CD4-positive, alpha-beta T cell (primary cell): ENCODE data around the gene ZNF366. TPM values are rescaled to one million over a fixed set of nuclear protein-coding genes. Genes with fewer than 3 reads are reported as not detected.

Experiments used
- ATAC-seq: fragments of 200-7000 bp; cut with Tn5 transposase; one replicate; pipeline ENCODE4 v1.10.0; 2022; ENCODE audit warnings: mild to moderate bottlenecking; ENCODE audit not compliant: poor library complexity
- CTCF ChIA-PET: fragments of 350-600 bp; sonication (Branson Sonifier 250); formaldehyde crosslinking; loops from one replicate; lab custom pipeline; 2021; ENCODE audit warnings: antibody characterized with exemption, inconsistent platforms; lab: Charles Lee
- POLR2A ChIA-PET: fragments of 350-600 bp; sonication (Branson Sonifier 250); formaldehyde crosslinking; loops from one replicate; lab custom pipeline; 2021; ENCODE audit warnings: antibody characterized with exemption, inconsistent platforms; lab: Charles Lee
- DNase-seq, 14 experiments: peaks; one replicate each; pipeline ENCODE4 v3.0.0-alpha.2; 2013 to 2020; ENCODE audit warnings: mixed read lengths in 2 of 14
- H3K27ac ChIP-seq, 2 donors: one replicate each; pipeline versions ENCODE4 v1.5.1 to v1.7.0; 2013; ENCODE audit warnings: low read length in 2 of 2, low read depth in 1 of 2, mild to moderate bottlenecking in 1 of 2
- H3K27me3 ChIP-seq, 2 experiments: 1 replicate in 1 of 2; 2 replicates in 1 of 2; pipeline versions ENCODE4 v1.6.1 to v1.7.0; 2013; ENCODE audit warnings: low read length in 2 of 2, control low read depth in 1 of 2, mild to moderate bottlenecking in 1 of 2, moderate library complexity in 1 of 2; ENCODE audit not compliant: insufficient read depth in 2 of 2, control insufficient read depth in 1 of 2
- H3K36me3 ChIP-seq: one replicate; pipeline ENCODE4 v1.6.1; 2013; ENCODE audit warnings: low read length, control low read depth; ENCODE audit not compliant: insufficient read depth
- H3K4me1 ChIP-seq: one replicate; pipeline ENCODE4 v1.6.1; 2013; ENCODE audit warnings: low read length, control low read depth; ENCODE audit not compliant: insufficient read depth
- H3K4me3 ChIP-seq: one replicate; pipeline ENCODE4 v1.5.1; 2013; ENCODE audit warnings: mild to moderate bottlenecking, low read length, moderate library complexity
- H3K9me3 ChIP-seq, 2 experiments: 1 replicate in 1 of 2; 2 replicates in 1 of 2; pipeline versions ENCODE4 v1.6.1 to v1.7.0; 2013; ENCODE audit warnings: low read length in 2 of 2, mild to moderate bottlenecking in 2 of 2, control low read depth in 1 of 2, moderate library complexity in 1 of 2; ENCODE audit not compliant: control insufficient read depth in 1 of 2, insufficient read depth in 1 of 2
- H3K27ac Mint-ChIP-seq: one replicate; pipeline ENCODE4 v1.8.0; 2020; ENCODE audit warnings: mixed read lengths
- H3K27me3 Mint-ChIP-seq: one replicate; pipeline ENCODE4 v1.8.0; 2021; ENCODE audit warnings: mixed read lengths
- H3K36me3 Mint-ChIP-seq: one replicate; pipeline ENCODE4 v1.8.0; 2021; ENCODE audit warnings: low read depth, mixed read lengths
- H3K4me1 Mint-ChIP-seq: one replicate; pipeline ENCODE4 v1.8.0; 2021; ENCODE audit warnings: low read depth, mixed read lengths
- H3K4me3 Mint-ChIP-seq: one replicate; pipeline ENCODE4 v1.8.0; 2020; ENCODE audit warnings: mild to moderate bottlenecking, mixed read lengths
- H3K9me3 Mint-ChIP-seq: one replicate; pipeline ENCODE4 v1.8.0; 2020; ENCODE audit warnings: mixed read lengths
- CTCF ChIP-seq: fragments of 200-600 bp; IDR thresholded peaks from one replicate; pipeline ENCODE4 v1.8.0; 2022; ENCODE audit warnings: antibody characterized with exemption, mild to moderate bottlenecking
- intact Hi-C, 2 experiments: fragments of 100-400 bp; cut with DNase I in 1 of 2; cut with micrococcal nuclease in 1 of 2; formaldehyde crosslinking; loops; one replicate each; pipeline versions ENCODE4 v1.15.1 to v1.9.0; 2023 to 2025; cut with DNase I, micrococcal nuclease
- total RNA-seq, 174 experiments: library from RNA in 2 of 174; stranded (reverse) in 2 of 174; gene quantifications; one replicate each; pipeline ENCODE4 v1.2.3 and lab custom pipeline; 2021 to 2026

Gene ZNF366
- total RNA-seq, 2 experiments from 2014 or later = 0.06 to 0.14 TPM

- CTCF ChIA-PET = no interaction called here
- H3K36me3 Mint-ChIP-seq = no peaks in the 10 kb centered on the region
- H3K4me3 Mint-ChIP-seq = no peak overlapping the region
- DNase-seq (no peak), ATAC-seq (no peak)
- no peak for TF ChIP-seq CTCF
- H3K27me3 Mint-ChIP-seq = peaks cover 6% of the 10 kb centered on the region
- Histone ChIP-seq H3K9me3 (no peaks in the 10 kb centered on the region), H3K27ac (no peak overlapping the region), H3K27me3 (no peaks in the 10 kb centered on the region), H3K4me3 (no peak overlapping the region), H3K4me1 (no peaks in the 10 kb centered on the region), H3K36me3 (no peaks in the 10 kb centered on the region)
- POLR2A ChIA-PET = no interaction called here
- intact Hi-C loops = no loop called here
- no peaks in the 10 kb centered on the region for H3K4me1 Mint-ChIP-seq
- H3K27ac Mint-ChIP-seq = no peak overlapping the region
- H3K9me3 Mint-ChIP-seq = no peaks in the 10 kb centered on the region
Observed at GRCh38 chr5:72489536-72489935, 17.7 kb downstream of the ZNF366 start.

GRCh38 chr5:72488756-72489155, 18.5 kb downstream of the ZNF366 start:
- TF ChIP-seq CTCF = no peak
- H3K4me3 Mint-ChIP-seq = no peak overlapping the region
- ChIA-PET POLR2A (no interaction called here), CTCF (no interaction called here)
- ATAC-seq (no peak), DNase-seq (no peak)
- Histone ChIP-seq H3K27ac (no peak overlapping the region), H3K4me1 (no peaks in the 10 kb centered on the region), H3K27me3 (no peaks in the 10 kb centered on the region), H3K9me3 (no peaks in the 10 kb centered on the region), H3K4me3 (no peak overlapping the region), H3K36me3 (no peaks in the 10 kb centered on the region)
- no peaks in the 10 kb centered on the region for H3K4me1 Mint-ChIP-seq
- peaks cover 6% of the 10 kb centered on the region for H3K27me3 Mint-ChIP-seq
- H3K27ac Mint-ChIP-seq = no peak overlapping the region
- H3K9me3 Mint-ChIP-seq = no peaks in the 10 kb centered on the region
- intact Hi-C loops = no loop called here
- H3K36me3 Mint-ChIP-seq = no peaks in the 10 kb centered on the region

- CTCF ChIA-PET = no interaction called here
- DNase-seq (no peak), ATAC-seq (no peak)
- H3K27me3 Mint-ChIP-seq = peaks cover 6% of the 10 kb centered on the region
- no peaks in the 10 kb centered on the region for H3K9me3 Mint-ChIP-seq
- TF ChIP-seq CTCF = no peak
- Histone ChIP-seq H3K4me1 (no peaks in the 10 kb centered on the region), H3K27me3 (no peaks in the 10 kb centered on the region), H3K36me3 (no peaks in the 10 kb centered on the region), H3K9me3 (no peaks in the 10 kb centered on the region), H3K4me3 (no peak overlapping the region), H3K27ac (no peak overlapping the region)
- no peak overlapping the region for H3K27ac Mint-ChIP-seq
- no peaks in the 10 kb centered on the region for H3K4me1 Mint-ChIP-seq
- H3K36me3 Mint-ChIP-seq = no peaks in the 10 kb centered on the region
- H3K4me3 Mint-ChIP-seq = no peak overlapping the region
- intact Hi-C loops = no loop called here
- POLR2A ChIA-PET = no interaction called here
Observed at GRCh38 chr5:72487177-72487576, 20.0 kb downstream of the ZNF366 start.
